Femur (tissue), 1 donor: ENCODE measurements around the gene FSHB.
"Not testable (repeated sequence)": the region's sequence is repeated elsewhere in the genome, so short reads cannot be mapped to it uniquely, and the experiment has no call there.

Experiments
- DNase-seq: peaks from one replicate; pipeline ENCODE4 v3.0.0-alpha.2; 2017

Gene FSHB

DNA sequence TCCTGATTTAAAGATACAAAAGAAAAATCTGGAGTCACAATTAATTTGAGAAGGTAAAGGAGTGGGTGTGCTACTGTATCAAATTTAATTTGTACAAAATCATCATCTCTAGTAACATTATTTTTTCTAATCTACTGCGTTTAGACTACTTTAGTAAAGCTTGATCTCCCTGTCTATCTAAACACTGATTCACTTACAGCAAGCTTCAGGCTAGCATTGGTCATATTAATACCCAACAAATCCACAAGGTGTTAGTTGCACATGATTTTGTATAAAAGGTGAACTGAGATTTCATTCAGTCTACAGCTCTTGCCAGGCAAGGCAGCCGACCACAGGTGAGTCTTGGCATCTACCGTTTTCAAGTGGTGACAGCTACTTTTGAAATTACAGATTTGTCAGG is at the start of gene FSHB:
FSHB (plus strand) TSS at position 301 of the 400 bp plus-strand sequence. CDS start 889 bp downstream, outside the sequence.
- DNase-seq: no peak

DNA sequence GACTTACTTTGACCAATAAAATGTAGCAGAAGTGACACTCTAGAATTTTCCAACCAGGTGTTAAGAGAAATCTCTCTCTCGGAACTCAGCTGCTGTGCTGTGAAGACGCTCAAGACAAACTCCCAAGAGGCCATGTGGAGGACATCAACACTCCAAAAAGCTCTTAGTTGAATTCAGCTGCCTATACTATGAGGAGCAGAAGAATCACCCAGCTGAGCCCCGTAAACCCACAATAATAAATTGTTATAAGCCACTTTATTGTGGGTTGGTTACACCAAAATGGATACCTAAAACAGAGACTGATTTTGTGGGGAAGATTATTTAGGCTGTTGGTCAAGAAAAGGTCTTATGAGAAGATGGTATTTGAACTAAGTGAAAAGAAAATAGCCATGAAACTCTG is 44.1 kb upstream of the FSHB start:
- DNase-seq: no peak

- no peak for DNase-seq
Measured at GRCh38 chr11:30192620-30193019, 38.2 kb upstream of the FSHB start.

- DNase-seq: peak; percentile 67
Measured at GRCh38 chr11:30196400-30197206, 34.2 kb upstream of the FSHB start.

GRCh38 chr11:30197869-30198268 is 32.9 kb upstream of the FSHB start:
- no peak for DNase-seq

DNA sequence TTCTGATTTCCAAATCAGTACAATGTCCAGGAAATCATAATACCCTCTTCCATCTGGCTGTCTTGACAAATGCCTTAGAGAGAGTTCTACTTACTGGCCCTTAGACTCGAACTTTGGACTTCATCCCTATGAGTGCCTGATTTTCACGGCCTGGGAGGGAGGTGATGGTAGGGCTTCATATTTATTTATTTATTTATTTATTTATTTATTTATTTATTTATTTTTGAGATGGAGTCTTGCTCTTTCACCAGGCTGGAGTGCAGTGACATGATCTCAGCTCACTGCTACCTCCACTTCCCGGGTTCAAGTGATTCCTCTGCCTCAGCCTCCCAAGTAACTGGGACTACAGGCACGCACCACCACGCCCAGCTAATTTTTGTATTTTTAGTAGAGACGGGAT is 27.8 kb upstream of the FSHB start:
- DNase-seq: not testable (repeated sequence)

- DNase-seq: no peak
Measured at GRCh38 chr11:30203850-30204249, 27.0 kb upstream of the FSHB start.

GRCh38 chr11:30206249-30206996 is 24.4 kb upstream of the FSHB start:
- DNase-seq: no peak

GRCh38 chr11:30210357-30210756 is 20.5 kb upstream of the FSHB start:
- DNase-seq: no peak

DNA sequence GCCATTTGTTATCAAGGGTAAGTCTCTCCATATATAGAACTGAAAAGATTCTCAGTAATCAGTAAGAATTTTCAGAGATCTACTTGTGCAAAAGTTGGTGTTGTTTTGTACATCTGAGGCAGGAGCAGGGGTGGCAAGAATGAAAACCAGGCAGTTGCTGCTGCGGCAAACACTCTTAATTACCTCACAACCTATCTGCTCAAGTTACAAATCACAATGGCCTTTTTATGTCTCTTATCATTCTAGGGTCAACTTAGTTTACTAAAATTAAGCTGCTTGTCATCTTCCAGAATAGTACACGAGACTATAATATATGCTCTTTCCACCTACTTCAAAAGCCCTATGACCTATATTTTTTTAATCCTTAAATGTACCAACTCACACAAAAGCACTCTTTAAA is 14.3 kb upstream of the FSHB start:
- DNase-seq: no peak

DNA sequence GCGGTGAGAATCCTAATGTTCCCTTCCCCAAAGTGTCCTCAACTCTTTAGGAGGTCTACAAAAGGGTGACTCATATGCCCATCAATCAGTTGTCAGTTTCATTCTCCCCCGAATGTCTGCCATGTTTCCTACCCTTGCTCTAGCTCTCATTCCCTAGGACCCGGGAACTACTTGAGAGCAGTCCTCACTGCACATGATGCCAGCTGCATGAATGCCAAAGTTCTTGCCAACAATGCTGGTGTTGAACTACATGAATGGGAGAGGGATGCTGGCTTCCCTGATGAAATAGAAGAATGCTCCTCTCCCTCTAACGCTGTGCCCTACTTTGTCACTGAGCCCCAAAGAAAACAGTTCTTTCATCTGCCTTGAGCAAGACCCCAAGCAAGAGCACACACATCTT is 12.5 kb upstream of the FSHB start:
- no peak for DNase-seq

GRCh38 chr11:30225642-30226041 is 5.2 kb upstream of the FSHB start:
- DNase-seq: no peak

- no peak for DNase-seq
Measured at GRCh38 chr11:30228323-30228884, 2.4 kb upstream of the FSHB start.

DNA sequence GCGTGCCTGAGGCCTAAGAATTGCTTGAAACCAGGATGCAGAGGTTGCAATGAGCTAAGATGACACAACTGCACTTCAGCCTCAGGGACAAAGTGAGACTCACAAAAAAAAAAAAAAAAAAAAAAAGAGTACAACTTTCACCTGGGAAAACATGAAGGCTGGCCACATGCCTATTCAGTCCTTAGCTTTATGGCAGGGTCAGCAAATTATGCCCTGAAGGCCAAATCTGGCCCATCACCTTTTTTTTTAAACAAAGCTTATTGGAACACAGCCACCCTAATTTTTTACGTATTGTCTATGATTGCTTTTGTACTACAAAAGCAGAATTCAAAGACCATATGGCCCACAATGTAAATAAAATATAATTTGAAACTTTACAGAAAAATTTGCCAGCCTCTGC is 8.2 kb downstream of the FSHB start:
- DNase-seq: no peak

DNA sequence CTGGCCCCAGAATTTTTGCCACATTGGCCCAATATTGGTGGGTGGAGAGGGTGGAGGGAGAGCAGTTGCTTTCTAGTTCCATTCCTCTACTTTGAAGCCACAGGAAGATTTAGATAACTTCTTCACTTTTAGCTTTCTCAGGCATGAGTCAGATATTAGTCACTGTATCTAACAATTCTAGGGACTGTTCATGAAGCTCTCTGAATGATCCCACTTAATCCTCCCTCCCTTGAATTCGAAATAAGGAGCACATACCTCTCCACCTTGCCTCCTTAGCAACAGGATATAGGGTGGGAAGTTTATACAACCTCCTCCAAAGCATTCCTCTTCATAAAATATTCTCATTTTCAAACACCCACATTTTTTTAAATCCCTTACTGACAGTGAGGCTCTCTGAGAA is 13.5 kb downstream of the FSHB start:
- DNase-seq: no peak

DNA sequence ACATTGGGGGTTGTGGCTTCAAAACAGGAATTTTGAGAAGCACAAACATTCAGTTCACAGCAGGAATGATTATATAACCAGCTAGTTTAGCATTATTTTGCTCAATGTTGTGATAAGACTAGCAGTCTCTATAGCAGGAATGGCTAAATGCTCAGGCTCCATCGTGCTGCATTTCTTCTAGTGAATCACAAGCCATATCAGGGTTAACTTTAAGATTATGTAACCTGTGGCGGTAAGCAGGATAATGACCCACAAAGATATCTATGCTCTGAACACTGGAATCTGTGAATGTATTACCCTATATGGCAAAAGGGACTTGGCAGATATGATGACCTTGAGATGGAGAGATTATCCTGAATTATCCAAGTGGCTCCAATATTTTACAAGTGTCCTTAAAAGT is 14.8 kb downstream of the FSHB start:
- no peak for DNase-seq

- no peak for DNase-seq
Measured at GRCh38 chr11:30254307-30255298, 23.8 kb downstream of the FSHB start.

- DNase-seq: no peak
Measured at GRCh38 chr11:30255637-30256036, 24.8 kb downstream of the FSHB start.

DNA sequence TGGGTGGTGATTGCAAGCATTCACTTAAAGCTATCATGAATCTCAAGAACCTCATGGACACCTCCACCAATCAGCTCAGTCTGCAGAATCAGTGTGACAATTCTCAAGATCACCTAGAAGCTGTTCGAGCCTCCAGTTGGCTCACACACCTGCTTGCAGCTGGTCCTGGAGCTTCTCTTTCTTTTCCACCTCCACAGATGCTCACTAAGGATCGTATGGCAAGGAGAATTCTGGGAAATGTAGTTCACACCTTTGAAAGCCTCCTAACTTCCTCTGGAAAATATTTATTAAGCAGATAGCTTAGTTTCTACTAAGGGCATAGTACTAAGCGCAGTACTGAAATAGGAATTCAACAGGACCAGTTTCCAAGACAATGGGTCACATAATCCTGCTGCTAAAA is 26.2 kb downstream of the FSHB start:
- DNase-seq: no peak

- DNase-seq: no peak
Measured at GRCh38 chr11:30258679-30259078, 27.9 kb downstream of the FSHB start.

DNA sequence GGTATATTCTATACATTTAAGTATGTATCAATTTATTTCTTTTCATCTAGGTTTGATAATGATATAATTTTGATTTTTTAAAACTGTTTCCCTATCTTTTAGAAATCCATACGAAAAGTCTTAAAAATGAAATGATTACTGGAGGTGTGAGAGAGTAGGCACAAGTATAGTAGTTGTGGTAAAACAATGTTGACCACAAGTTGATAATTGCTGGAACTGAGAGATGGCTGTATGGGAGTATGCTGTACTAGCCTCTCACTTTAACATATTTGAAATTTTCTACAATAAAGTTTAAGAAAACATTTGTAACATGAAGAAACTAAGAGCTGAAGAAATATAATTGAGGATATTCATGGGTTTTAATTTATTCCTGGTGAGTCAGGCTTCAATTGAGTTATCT is 30.0 kb downstream of the FSHB start:
- no peak for DNase-seq

DNA sequence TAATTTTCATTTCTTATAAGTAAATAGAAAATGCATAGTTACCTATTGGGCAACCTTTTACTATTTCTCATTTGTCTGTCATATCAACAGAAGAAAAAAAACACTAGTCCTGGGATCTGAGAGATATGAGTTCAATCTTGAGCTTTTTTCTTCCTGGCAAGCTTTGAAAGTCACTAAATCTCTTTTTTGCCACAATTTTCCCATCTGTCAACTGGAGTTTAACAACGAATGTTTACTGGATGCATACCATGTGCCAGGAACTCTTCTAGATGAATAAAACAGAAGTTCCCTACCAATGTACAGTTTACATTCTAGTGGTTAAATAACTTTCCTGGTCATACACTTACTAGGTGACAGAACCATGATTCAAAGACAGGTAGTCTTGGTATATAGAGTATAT is 31.0 kb downstream of the FSHB start:
- no peak for DNase-seq

DNA sequence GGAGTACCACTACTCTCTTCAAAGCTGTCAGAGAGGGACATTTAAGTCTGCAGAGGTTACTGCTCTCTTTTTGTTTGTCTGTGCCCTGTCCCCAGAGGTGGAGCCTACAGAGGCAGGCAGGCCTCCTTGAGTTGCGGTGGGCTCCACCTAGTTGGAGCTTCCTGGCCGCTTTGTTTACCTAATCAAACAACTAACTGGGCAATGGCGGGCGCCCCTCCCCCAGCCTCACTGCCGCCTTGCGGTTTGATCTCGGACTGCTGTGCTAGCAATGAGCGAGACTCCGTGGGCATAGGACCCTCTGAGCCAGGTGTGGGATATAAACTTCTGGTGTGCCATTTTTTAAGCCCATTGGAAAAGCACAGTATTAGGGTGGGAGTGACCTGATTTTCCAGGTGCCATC is 37.8 kb downstream of the FSHB start:
- DNase-seq: not testable (repeated sequence)
